Measurements from ENCODE around the gene GARS1.

- TF ChIP-seq FOXM1 (IDR thresholded peaks at IDR 0.05; ENCODE audit: borderline replicate concordance, low read depth) = no peak
- TF ChIP-seq EP300 (IDR thresholded peaks at IDR 0.05; ENCODE audit: borderline replicate concordance) = no peak
- TF ChIP-seq YY1 (IDR thresholded peaks at IDR 0.05; ENCODE audit: low read depth) = no peak
- no peak for TF ChIP-seq TAF1 (IDR thresholded peaks at IDR 0.05; ENCODE audit: low read depth)
- TF ChIP-seq NFIC (IDR thresholded peaks at IDR 0.05) = no peak
- no peak for TF ChIP-seq REST (IDR thresholded peaks at IDR 0.05; ENCODE audit: low read depth)
These were observed 30.6 kb downstream of the GARS1 start for GRCh38 chr7:30625283-30625682.
